Uterus (tissue), 4 donors: ENCODE data around the gene VRK1. TPM values are rescaled to one million over a fixed set of nuclear protein-coding genes. Genes with fewer than 3 reads are reported as not detected.

Experiments used
- DNase-seq, 2 donors: peaks; one replicate each; pipeline ENCODE4 v3.0.0-alpha.2; 2019 to 2020
- H3K27ac ChIP-seq, 2 donors: fragments of 200-600 bp; sonication (generic); 1 replicate in 1 of 2; 2 replicates in 1 of 2; pipeline ENCODE4 v1.5.1; 2016 to 2018
- H3K27me3 ChIP-seq, 2 donors: fragments of 200-600 bp; sonication (generic); one replicate each; pipeline ENCODE4 v1.5.1; 2018 to 2019; ENCODE audit warnings: control low read depth in 1 of 2
- H3K36me3 ChIP-seq, 2 donors: fragments of 200-600 bp; sonication (generic); one replicate each; pipeline ENCODE4 v1.5.1; 2019; ENCODE audit warnings: control low read depth in 1 of 2
- H3K4me1 ChIP-seq, 2 donors: fragments of 200-600 bp; sonication (generic); one replicate each; pipeline ENCODE4 v1.5.1; 2018 to 2019; ENCODE audit warnings: control low read depth in 1 of 2
- H3K4me3 ChIP-seq, 2 donors: fragments of 200-600 bp; sonication (generic); 1 replicate in 1 of 2; 2 replicates in 1 of 2; pipeline ENCODE4 v1.5.1; 2018 to 2019; ENCODE audit warnings: mild to moderate bottlenecking in 1 of 2
- H3K9me3 ChIP-seq, 2 donors: fragments of 200-600 bp; sonication (generic); one replicate each; pipeline ENCODE4 v1.5.1; 2019; ENCODE audit warnings: control low read depth in 1 of 2
- CTCF ChIP-seq, 4 experiments: fragments of 200-600 bp in 2 of 4; fragments of 450-650 bp in 2 of 4; sonication (generic) in 2 of 4; IDR thresholded peaks; one replicate each; pipeline ENCODE4 v1.5.1; 2016 to 2019; ENCODE audit warnings: antibody characterized with exemption in 4 of 4, mild to moderate bottlenecking in 2 of 4, moderate library complexity in 1 of 4
- POLR2A ChIP-seq, 2 donors: fragments of 450-650 bp; IDR thresholded peaks; one replicate each; pipeline ENCODE4 v1.6.1; 2016; ENCODE audit warnings: antibody characterized with exemption in 2 of 2, mild to moderate bottlenecking in 1 of 2, moderate library complexity in 1 of 2
- intact Hi-C: fragments of 100-400 bp; cut with DNase I; formaldehyde crosslinking; loops from one replicate; pipeline ENCODE4 v1.15.1; 2023; ENCODE audit warnings: low total_unique reads
- total RNA-seq, 4 donors: library from RNA; depleted of rRNA in 3 of 4; stranded (reverse); fragments of >200 nt in 3 of 4; gene quantifications; one replicate each; pipeline versions ENCODE4 v1.1.0 to v1.2.4, GENCODE V29; 2014 to 2023
- donor health status: DM: yes; HTN: yes; CAD: no.

The VRK1 gene
- total RNA-seq, 4 donors from 2014 or later: 21.0 to 54.5 (median 37.1) TPM

- Histone ChIP-seq H3K27me3 (no peaks in the 10 kb centered on the region), H3K4me1 (no peaks in the 10 kb centered on the region), H3K36me3 (no peaks in the 10 kb centered on the region), H3K9me3 (no peaks in the 10 kb centered on the region), H3K27ac (no peak overlapping the region), H3K4me3 (no peak overlapping the region)
- no peak for TF ChIP-seq POLR2A (IDR thresholded peaks at IDR 0.05)
- intact Hi-C loops: no loop called here
- no peak for DNase-seq
Measured at GRCh38 chr14:96839251-96839650, 42.1 kb downstream of the VRK1 start.

- Histone ChIP-seq H3K36me3 (no peaks in the 10 kb centered on the region), H3K4me3 (no peak overlapping the region), H3K4me1 (no peaks in the 10 kb centered on the region), H3K27ac (no peak overlapping the region), H3K27me3 (no peaks in the 10 kb centered on the region), H3K9me3 (no peaks in the 10 kb centered on the region)
- intact Hi-C loops: no loop called here
- DNase-seq: no peak
- TF ChIP-seq CTCF (IDR thresholded peaks at IDR 0.05) (no peak), POLR2A (IDR thresholded peaks at IDR 0.05) (no peak)
Measured at GRCh38 chr14:96843137-96843536, 46.0 kb downstream of the VRK1 start.

GRCh38 chr14:96844857-96845570 lies 47.8 kb downstream of the VRK1 start:
- Histone ChIP-seq H3K27me3 (no peaks in the 10 kb centered on the region), H3K27ac (no peak overlapping the region), H3K4me3 (no peak overlapping the region), H3K36me3 (no peaks in the 10 kb centered on the region), H3K4me1 (no peaks in the 10 kb centered on the region), H3K9me3 (no peaks in the 10 kb centered on the region)
- intact Hi-C loops: no loop called here
- DNase-seq: no peak
- TF ChIP-seq POLR2A (IDR thresholded peaks at IDR 0.05) (no peak), CTCF (IDR thresholded peaks at IDR 0.05) (no peak)

GRCh38 chr14:96847451-96847850 lies 50.3 kb downstream of the VRK1 start:
- no peaks in the 10 kb centered on the region for H3K9me3 ChIP-seq
- H3K36me3 ChIP-seq: no peaks in the 10 kb centered on the region
- no peak overlapping the region for H3K27ac ChIP-seq
- DNase-seq: no peak
- H3K4me3 ChIP-seq: no peak overlapping the region
- intact Hi-C loops: no loop called here
- TF ChIP-seq POLR2A (IDR thresholded peaks at IDR 0.05) (no peak), CTCF (IDR thresholded peaks at IDR 0.05) (no peak)
- H3K27me3 ChIP-seq: no peaks in the 10 kb centered on the region
- H3K4me1 ChIP-seq: no peaks in the 10 kb centered on the region

- intact Hi-C loops: no loop called here
- no peaks in the 10 kb centered on the region for H3K9me3 ChIP-seq
- no peak for TF ChIP-seq POLR2A (IDR thresholded peaks at IDR 0.05)
- TF ChIP-seq CTCF (IDR thresholded peaks at IDR 0.05): no peak
- H3K4me3 ChIP-seq: no peak overlapping the region
- H3K27me3 ChIP-seq: no peaks in the 10 kb centered on the region
- no peak overlapping the region for H3K27ac ChIP-seq
- no peak for DNase-seq
- H3K36me3 ChIP-seq: no peaks in the 10 kb centered on the region
- H3K4me1 ChIP-seq: no peaks in the 10 kb centered on the region
Measured at GRCh38 chr14:96848011-96848410, 50.8 kb downstream of the VRK1 start.
